T-cell (primary cell): ENCODE results near the gene SENP7. TPM values are rescaled to one million over a fixed set of nuclear protein-coding genes. Genes with fewer than 3 reads are reported as not detected.

Experiments
- ATAC-seq, 4 experiments: fragments of 200-7000 bp in 3 of 4; fragments of 150-1000 bp in 1 of 4; cut with Tn5 transposase; replicated peaks in 1 of 4; 1 replicate in 3 of 4; 2 replicates in 1 of 4; pipeline ENCODE4 v1.10.0; 2021; ENCODE audit warnings: moderate library complexity in 3 of 4, mild to moderate bottlenecking in 2 of 4, moderate number of reproducible peaks in 1 of 4
- CTCF ChIA-PET, 2 donors: fragments of 300-600 bp; sonication (Branson Sonifier 250); formaldehyde crosslinking; loops; one replicate each; lab custom pipeline; 2022; ENCODE audit warnings: antibody characterized with exemption in 2 of 2; lab: Charles Lee
- POLR2A ChIA-PET, 2 donors: fragments of 300-600 bp; sonication (Branson Sonifier 250); formaldehyde crosslinking; loops; one replicate each; lab custom pipeline; 2022; ENCODE audit warnings: antibody characterized with exemption in 2 of 2; lab: Charles Lee
- DNase-seq, 35 experiments: peaks; one replicate each; pipeline versions ENCODE4 v3.0.0 to v3.0.0-alpha.2; 2013 to 2023
- H3K27ac ChIP-seq: one replicate; pipeline ENCODE4 v1.5.1; 2013; ENCODE audit warnings: low read length
- H3K27me3 ChIP-seq, 2 experiments: replicated peaks in 1 of 2; 1 replicate in 1 of 2; 2 replicates in 1 of 2; pipeline versions ENCODE4 v1.6.1 to v1.7.0; 2013; ENCODE audit warnings: low read length in 1 of 2, mixed read lengths in 1 of 2; ENCODE audit not compliant: control insufficient read depth in 2 of 2, insufficient read depth in 2 of 2; ENCODE audit errors: extremely low read depth in 1 of 2
- H3K36me3 ChIP-seq, 2 donors: 1 replicate in 1 of 2; 2 replicates in 1 of 2; pipeline versions ENCODE4 v1.6.1 to v1.7.0; 2013; ENCODE audit warnings: low read length in 1 of 2; ENCODE audit not compliant: control insufficient read depth in 2 of 2, insufficient read depth in 1 of 2; ENCODE audit errors: extremely low read depth in 1 of 2
- H3K4me1 ChIP-seq, 2 experiments: 1 replicate in 1 of 2; 2 replicates in 1 of 2; pipeline versions ENCODE4 v1.6.1 to v1.7.0; 2013; ENCODE audit warnings: low read length in 2 of 2, mixed read lengths in 1 of 2; ENCODE audit not compliant: insufficient read depth in 2 of 2, control insufficient read depth in 1 of 2; ENCODE audit errors: extremely low read depth in 1 of 2
- H3K4me3 ChIP-seq, 2 donors: 1 replicate in 1 of 2; 2 replicates in 1 of 2; pipeline versions ENCODE4 v1.5.1 to v1.7.0; 2013; ENCODE audit warnings: mild to moderate bottlenecking in 2 of 2, low read length in 1 of 2, moderate library complexity in 1 of 2; ENCODE audit not compliant: control insufficient read depth in 1 of 2; ENCODE audit errors: extremely low read depth in 1 of 2
- H3K9me3 ChIP-seq: 2 replicates; pipeline ENCODE4 v1.7.0; 2013
- H3K27ac Mint-ChIP-seq, 2 donors: one replicate each; pipeline ENCODE4 v1.8.0; 2020 to 2021; ENCODE audit warnings: mild to moderate bottlenecking in 2 of 2, mixed read lengths in 2 of 2
- H3K27me3 Mint-ChIP-seq, 2 donors: one replicate each; pipeline ENCODE4 v1.8.0; 2021 to 2022; ENCODE audit warnings: mixed read lengths in 2 of 2
- H3K36me3 Mint-ChIP-seq: one replicate; pipeline ENCODE4 v1.8.0; 2021; ENCODE audit warnings: mixed read lengths
- H3K4me1 Mint-ChIP-seq, 3 donors: one replicate each; pipeline ENCODE4 v1.8.0; 2020 to 2022; ENCODE audit warnings: mixed read lengths in 3 of 3, mild to moderate bottlenecking in 1 of 3
- H3K4me3 Mint-ChIP-seq, 3 donors: one replicate each; pipeline ENCODE4 v1.8.0; 2020 to 2022; ENCODE audit warnings: mild to moderate bottlenecking in 3 of 3, mixed read lengths in 3 of 3, moderate library complexity in 3 of 3
- H3K9me3 Mint-ChIP-seq, 3 donors: one replicate each; pipeline ENCODE4 v1.8.0; 2020 to 2022; ENCODE audit warnings: mixed read lengths in 3 of 3
- WGBS: methylation state at CpG from one replicate; pipeline ENCODE4 v1.1.5; 2013; ENCODE audit warnings: missing lambda C conversion rate; ENCODE audit not compliant: insufficient coverage; 5-methylcytosine and 5-hydroxymethylcytosine counted together
- total RNA-seq, 35 experiments: library from RNA in 6 of 35; stranded (reverse) in 6 of 35; fragments of 120-200 nt in 1 of 35; gene quantifications; one replicate each; pipeline versions ENCODE4 v1.2.1 to v1.2.4 and lab custom pipeline; 2013 to 2026

SENP7 gene
- total RNA-seq, 5 donors from 2014 or later (not counting 1 experiment from before 2014, with no cell fraction given), result 45.8 to 55.9 (median 48.6) TPM

DNA sequence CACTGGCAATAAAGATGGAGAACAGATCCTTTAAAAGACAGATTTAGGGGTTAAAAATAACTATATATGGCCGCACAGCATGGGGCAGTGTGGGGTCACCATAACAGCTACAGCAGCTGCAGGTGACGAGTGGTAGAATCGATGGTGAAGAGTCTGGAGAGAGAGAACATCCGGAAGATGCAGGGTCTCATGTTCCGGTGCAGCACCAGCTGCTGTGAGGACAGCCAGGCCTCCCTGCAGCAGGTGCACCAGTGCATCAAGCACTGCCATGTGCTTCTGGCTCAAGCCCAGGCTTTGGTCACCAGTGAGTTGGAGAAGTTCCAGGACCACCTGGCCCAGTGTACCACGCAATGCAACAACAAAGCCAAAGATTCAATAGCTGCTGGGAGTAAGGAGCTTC lies 98.9 kb downstream of the SENP7 start:
- H3K27me3 ChIP-seq, result no peaks in the 10 kb centered on the region
- peaks cover 4% of the 10 kb centered on the region in 2 experiments for H3K4me1 ChIP-seq
- no peak for DNase-seq
- H3K4me1 Mint-ChIP-seq, result peaks cover 37 to 53% (median 48%) of the 10 kb centered on the region in 3 donors
- no peak overlapping the region for H3K4me3 Mint-ChIP-seq
- ChIA-PET CTCF (no interaction called here), POLR2A (no interaction called here)
- H3K9me3 ChIP-seq, result peaks cover under 1% of the 10 kb centered on the region
- peaks cover 0 to 12% (median 6%) of the 10 kb centered on the region in 3 donors for H3K9me3 Mint-ChIP-seq
- no peak for ATAC-seq
- H3K27me3 Mint-ChIP-seq, result no peaks in the 10 kb centered on the region
- H3K4me3 ChIP-seq, result no peak overlapping the region
- H3K27ac Mint-ChIP-seq, result peak overlapping the region; percentile 36 to 66
- no peaks in the 10 kb centered on the region for H3K36me3 ChIP-seq
- no peak overlapping the region for H3K27ac ChIP-seq
- WGBS, result 89% methylated on average over 6 of the region's 6 CpGs
- H3K36me3 Mint-ChIP-seq, result peaks cover 39% of the 10 kb centered on the region

DNA sequence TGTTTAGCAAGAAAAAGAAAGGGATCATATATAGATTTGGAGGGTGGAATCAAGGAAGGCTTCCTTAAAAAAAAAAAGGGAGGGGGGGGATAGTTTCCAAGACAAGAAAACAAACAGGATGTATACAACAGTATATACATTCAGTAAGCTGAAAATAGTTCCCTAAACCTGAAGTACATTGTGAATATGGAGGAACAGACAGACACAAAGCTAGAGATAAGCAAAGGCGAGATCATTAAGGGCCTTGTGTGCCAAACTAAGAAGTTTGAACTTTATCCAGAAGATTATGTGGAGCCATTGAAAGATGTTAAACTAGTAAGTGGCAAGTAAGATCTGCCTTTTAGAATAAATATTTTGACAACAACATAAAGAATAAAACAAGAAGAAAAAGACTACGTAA lies 99.4 kb downstream of the SENP7 start:
- no CpG with 5 or more reads among the region's 2 CpGs for WGBS
- Mint-ChIP-seq H3K4me1 (peaks cover 34 to 49% (median 45%) of the 10 kb centered on the region in 3 donors), H3K9me3 (peaks cover 0 to 17% (median 8%) of the 10 kb centered on the region in 3 donors), H3K27ac (peak overlapping the region in 1 of 2 donors; percentile 66), H3K27me3 (no peaks in the 10 kb centered on the region), H3K4me3 (no peak overlapping the region), H3K36me3 (peaks cover 42% of the 10 kb centered on the region)
- peaks cover 3% of the 10 kb centered on the region for H3K9me3 ChIP-seq
- ATAC-seq (no peak), DNase-seq (no peak)
- H3K27ac ChIP-seq, result no peak overlapping the region
- H3K4me3 ChIP-seq, result no peak overlapping the region
- ChIA-PET POLR2A (no interaction called here), CTCF (no interaction called here)
- H3K36me3 ChIP-seq, result no peaks in the 10 kb centered on the region
- H3K4me1 ChIP-seq, result peaks cover 4% of the 10 kb centered on the region in 2 experiments
- no peaks in the 10 kb centered on the region for H3K27me3 ChIP-seq

DNA sequence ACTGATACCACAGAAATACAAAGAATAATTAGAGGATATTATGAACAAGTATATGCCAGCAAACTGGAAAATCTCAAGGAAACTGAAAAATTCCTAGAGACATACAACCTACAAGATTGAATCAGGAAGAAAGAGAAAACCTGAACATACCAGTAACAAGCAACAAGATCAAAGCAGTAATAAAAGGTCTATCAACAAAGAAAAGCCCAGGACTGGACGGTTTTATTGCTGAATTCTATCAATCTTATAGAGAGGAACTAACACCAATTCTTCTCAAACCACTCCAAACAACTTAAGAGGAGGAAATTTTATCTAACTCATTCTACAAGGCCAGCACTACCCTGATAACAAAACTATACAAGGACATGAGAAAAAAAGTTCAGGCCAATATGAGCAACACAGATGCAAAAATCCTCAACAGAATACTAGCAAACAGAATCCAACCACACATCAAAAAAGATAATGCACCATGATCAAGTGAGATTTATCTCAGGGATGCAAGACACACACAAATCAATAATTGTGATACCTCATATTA lies 121.5 kb downstream of the SENP7 start:
- POLR2A ChIA-PET, result no interaction called here
- no peaks in the 10 kb centered on the region for H3K27me3 Mint-ChIP-seq
- H3K27ac Mint-ChIP-seq, result peak overlapping the region; percentile 70 to 77

DNA sequence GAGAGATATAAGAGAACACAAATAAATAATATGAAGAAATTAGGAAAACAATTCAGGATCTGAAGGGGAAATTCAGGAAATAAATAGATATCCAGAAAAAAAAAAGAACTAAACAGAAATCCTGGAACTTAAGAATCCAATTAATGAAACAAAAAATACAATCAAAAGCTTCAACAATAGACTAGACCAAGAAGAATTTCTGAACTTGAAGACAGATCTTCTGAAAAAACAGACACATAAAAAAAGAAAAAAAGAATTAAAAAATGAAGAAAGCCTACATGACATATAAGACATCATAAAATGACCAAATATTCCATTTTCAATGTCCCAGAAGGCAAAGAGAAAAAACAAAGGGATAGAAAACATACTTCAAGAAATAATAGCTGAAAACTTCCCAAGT lies 124.3 kb downstream of the SENP7 start:
- Histone ChIP-seq H3K27ac (no peak overlapping the region), H3K4me3 (no peak overlapping the region), H3K36me3 (peaks cover 6 to 10% of the 10 kb centered on the region in 2 donors), H3K27me3 (no peaks in the 10 kb centered on the region), H3K9me3 (peaks cover 4% of the 10 kb centered on the region), H3K4me1 (peaks cover 0 to 18% of the 10 kb centered on the region in 2 experiments)
- Mint-ChIP-seq H3K36me3 (peaks cover 56% of the 10 kb centered on the region), H3K4me1 (peaks cover 59 to 61% (median 59%) of the 10 kb centered on the region in 3 donors), H3K27me3 (no peaks in the 10 kb centered on the region), H3K4me3 (no peak overlapping the region), H3K27ac (no peak overlapping the region), H3K9me3 (peaks cover 0 to 32% (median 17%) of the 10 kb centered on the region in 3 donors)
- ChIA-PET CTCF (no interaction called here), POLR2A (no interaction called here)
- DNase-seq (no peak), ATAC-seq (no peak)

More for the DNA sequence above, 121.5 kb downstream of the SENP7 start:
- Histone ChIP-seq H3K36me3 (peaks cover 6 to 17% of the 10 kb centered on the region in 2 donors), H3K4me3 (no peak overlapping the region), H3K4me1 (peaks cover 0 to 17% of the 10 kb centered on the region in 2 experiments), H3K9me3 (peaks cover 4% of the 10 kb centered on the region), H3K27ac (no peak overlapping the region), H3K27me3 (no peaks in the 10 kb centered on the region)
- H3K36me3 Mint-ChIP-seq, result peaks cover 69% of the 10 kb centered on the region
- no peak overlapping the region for H3K4me3 Mint-ChIP-seq
- H3K9me3 Mint-ChIP-seq, result peaks cover 4 to 39% (median 27%) of the 10 kb centered on the region in 3 donors
- WGBS, result no CpG with 5 or more reads among the region's 1 CpG
- H3K4me1 Mint-ChIP-seq, result peaks cover 43 to 53% (median 49%) of the 10 kb centered on the region in 3 donors
- no peak for DNase-seq
- no peak for ATAC-seq
- CTCF ChIA-PET, result no interaction called here

DNA sequence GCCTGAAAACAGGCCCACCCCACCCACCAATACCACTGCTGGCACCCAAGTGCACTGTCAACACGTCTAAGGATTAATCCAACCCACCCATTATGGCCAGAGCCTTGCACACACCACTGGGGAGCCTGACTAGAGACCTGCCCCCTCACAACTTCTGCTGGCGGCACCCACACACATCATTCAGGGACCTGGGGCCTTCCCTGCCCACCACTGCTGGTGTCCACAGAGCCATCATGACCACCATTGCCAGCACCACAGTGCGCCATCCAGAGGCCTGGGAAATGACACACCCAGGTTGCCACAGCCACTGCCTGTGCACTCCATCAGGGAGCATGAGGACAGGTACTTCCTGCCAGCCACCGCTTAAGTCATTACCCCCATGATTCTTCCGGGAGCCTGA lies 125.7 kb downstream of the SENP7 start:
- peaks cover 0 to 18% of the 10 kb centered on the region in 2 experiments for H3K4me1 ChIP-seq
- ChIA-PET POLR2A (no interaction called here), CTCF (no interaction called here)
- H3K36me3 ChIP-seq, result peaks cover 6 to 14% of the 10 kb centered on the region in 2 donors
- Mint-ChIP-seq H3K27me3 (no peaks in the 10 kb centered on the region), H3K4me1 (peaks cover 59 to 63% (median 60%) of the 10 kb centered on the region in 3 donors), H3K4me3 (no peak overlapping the region), H3K9me3 (peaks cover 0 to 24% (median 6%) of the 10 kb centered on the region in 3 donors), H3K36me3 (peaks cover 45% of the 10 kb centered on the region), H3K27ac (peak overlapping the region in 1 of 2 donors; percentile 11)
- ATAC-seq (no peak), DNase-seq (no peak)
- no peaks in the 10 kb centered on the region for H3K27me3 ChIP-seq
- 82% methylated on average over 5 of the region's 5 CpGs for WGBS
- peaks cover 4% of the 10 kb centered on the region for H3K9me3 ChIP-seq
- H3K27ac ChIP-seq, result no peak overlapping the region
- no peak overlapping the region for H3K4me3 ChIP-seq

DNA sequence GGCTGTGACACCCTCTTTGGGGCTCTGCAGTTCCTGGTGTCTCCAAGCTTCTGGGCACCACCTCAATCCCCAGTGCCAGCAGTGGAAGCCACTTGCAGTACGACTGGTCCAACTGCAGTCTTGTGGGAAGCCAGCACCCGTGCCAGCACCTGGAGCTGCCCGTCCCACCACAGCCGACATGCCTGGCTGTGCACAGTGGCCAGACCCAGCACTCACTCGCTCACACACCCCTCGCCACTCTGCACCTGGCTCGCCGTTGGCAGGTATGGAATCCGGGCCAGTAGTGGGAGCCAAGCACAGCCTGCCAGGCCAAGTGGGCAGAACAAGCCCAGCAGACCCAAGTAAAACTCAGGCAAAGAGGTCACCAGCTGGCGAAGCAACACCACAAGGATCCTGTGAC lies 128.6 kb downstream of the SENP7 start:
- peaks cover 6 to 14% of the 10 kb centered on the region in 2 donors for H3K36me3 ChIP-seq
- no peaks in the 10 kb centered on the region for H3K9me3 ChIP-seq
- H3K27me3 ChIP-seq, result no peaks in the 10 kb centered on the region
- H3K27ac ChIP-seq, result no peak overlapping the region
- H3K36me3 Mint-ChIP-seq, result peaks cover 23% of the 10 kb centered on the region
- WGBS, result 97% methylated on average over 9 of the region's 10 CpGs
- ChIA-PET POLR2A (no interaction called here), CTCF (no interaction called here)
- no peaks in the 10 kb centered on the region for H3K27me3 Mint-ChIP-seq
- DNase-seq (no peak), ATAC-seq (no peak)
- peaks cover 10 to 21% of the 10 kb centered on the region in 2 experiments for H3K4me1 ChIP-seq
- peaks cover 0 to 10% (median 4%) of the 10 kb centered on the region in 3 donors for H3K9me3 Mint-ChIP-seq
- H3K4me3 Mint-ChIP-seq, result no peak overlapping the region
- no peak overlapping the region for H3K27ac Mint-ChIP-seq
- peaks cover 61 to 64% (median 62%) of the 10 kb centered on the region in 3 donors for H3K4me1 Mint-ChIP-seq
- no peak overlapping the region for H3K4me3 ChIP-seq
